Dendritic cell treated with granulocyte-macrophage colony-stimulating factor and Interleukin-4, amounts not matched to agents 40 ng/mL and 50 ng/mL, for 4 days (primary cell): ENCODE measurements around the gene GPSM3.

Experiments used
- H3K27ac Mint-ChIP-seq: one replicate; pipeline ENCODE4 v1.8.0; 2022; ENCODE audit warnings: mild to moderate bottlenecking, mixed read lengths
- H3K27me3 Mint-ChIP-seq: one replicate; pipeline ENCODE4 v1.8.0; 2022; ENCODE audit warnings: mild to moderate bottlenecking, mixed read lengths
- H3K36me3 Mint-ChIP-seq: one replicate; pipeline ENCODE4 v1.8.0; 2022; ENCODE audit warnings: low read depth, mixed read lengths
- H3K4me1 Mint-ChIP-seq: one replicate; pipeline ENCODE4 v1.8.0; 2022; ENCODE audit warnings: low read depth, mixed read lengths
- H3K4me3 Mint-ChIP-seq: one replicate; pipeline ENCODE4 v1.8.0; 2022; ENCODE audit warnings: mild to moderate bottlenecking, moderate library complexity, mixed read lengths
- H3K9me3 Mint-ChIP-seq: one replicate; pipeline ENCODE4 v1.8.0; 2022; ENCODE audit warnings: mixed read lengths
- intact Hi-C: fragments of 100-400 bp; cut with micrococcal nuclease; formaldehyde crosslinking; loops from one replicate; pipeline ENCODE4 v1.15.0; 2022

GPSM3 gene

GRCh38 chr6:32177788-32178546, 14.5 kb downstream of the GPSM3 start, which contains the start of gene RNF5:
TSS of gene RNF5 (plus strand) at chr6:32178405. CDS start at chr6:32178512, 107 bp downstream.
- Mint-ChIP-seq H3K27me3 (no peaks in the 10 kb centered on the region), H3K4me3 (peak within 1 kb of the TSS; percentile 91), H3K9me3 (no peaks in the 10 kb centered on the region), H3K36me3 (peaks cover 58% of the 10 kb centered on the region), H3K27ac (peak within 1 kb of the TSS; percentile 86), H3K4me1 (peaks cover 84% of the 10 kb centered on the region)
- intact Hi-C loops, result loop anchor here (1.0 to 5.0 kb wide), 2 partner anchors 17 to 51 kb away; partner anchors contain the start of gene ATF6B

GRCh38 chr6:32177183-32177787, 15.2 kb downstream of the GPSM3 start:
- H3K27ac Mint-ChIP-seq, result peak overlapping the region; percentile 86
- H3K36me3 Mint-ChIP-seq, result peaks cover 51% of the 10 kb centered on the region
- no peaks in the 10 kb centered on the region for H3K9me3 Mint-ChIP-seq
- intact Hi-C loops, result loop anchor here (5.0 kb wide), 1 partner anchor 50 kb away; the partner anchor contains the start of gene ATF6B
- no peaks in the 10 kb centered on the region for H3K27me3 Mint-ChIP-seq
- peaks cover 82% of the 10 kb centered on the region for H3K4me1 Mint-ChIP-seq
- peak overlapping the region; percentile 91 for H3K4me3 Mint-ChIP-seq

GRCh38 chr6:32176476-32177182, 15.8 kb downstream of the GPSM3 start:
- intact Hi-C loops, result loop anchor here (5.0 kb wide), 1 partner anchor 49 kb away; the partner anchor contains the start of gene ATF6B
- Mint-ChIP-seq H3K9me3 (no peaks in the 10 kb centered on the region), H3K4me3 (peak overlapping the region; percentile 91), H3K27ac (peak overlapping the region; percentile 86), H3K27me3 (no peaks in the 10 kb centered on the region), H3K4me1 (peaks cover 75% of the 10 kb centered on the region), H3K36me3 (peaks cover 44% of the 10 kb centered on the region)

GRCh38 chr6:32175711-32176475, 16.6 kb downstream of the GPSM3 start, which contains the start of gene AGPAT1:
TSS of gene AGPAT1 (minus strand) at chr6:32176084. CDS start at chr6:32171496, 4,588 bp downstream.
- peaks cover 68% of the 10 kb centered on the region for H3K4me1 Mint-ChIP-seq
- intact Hi-C loops, result loop anchor here (5.0 kb wide), 1 partner anchor 49 kb away; the partner anchor contains the start of gene ATF6B

GRCh38 chr6:32175322-32175710, 17.1 kb downstream of the GPSM3 start:
- H3K9me3 Mint-ChIP-seq, result no peaks in the 10 kb centered on the region
- H3K4me1 Mint-ChIP-seq, result peaks cover 62% of the 10 kb centered on the region
- peaks cover 44% of the 10 kb centered on the region for H3K36me3 Mint-ChIP-seq
- peak overlapping the region; percentile 86 for H3K27ac Mint-ChIP-seq
- intact Hi-C loops, result loop anchor here (5.0 kb wide), 1 partner anchor 48 kb away; the partner anchor contains the start of gene ATF6B
- peak overlapping the region; percentile 91 for H3K4me3 Mint-ChIP-seq
- no peaks in the 10 kb centered on the region for H3K27me3 Mint-ChIP-seq

More at GRCh38 chr6:32175711-32176475, 16.6 kb downstream of the GPSM3 start, which contains the start of gene AGPAT1:
- no peaks in the 10 kb centered on the region for H3K9me3 Mint-ChIP-seq
- H3K4me3 Mint-ChIP-seq, result peak within 1 kb of the TSS; percentile 91
- H3K27ac Mint-ChIP-seq, result peak within 1 kb of the TSS; percentile 86
- no peaks in the 10 kb centered on the region for H3K27me3 Mint-ChIP-seq
- peaks cover 44% of the 10 kb centered on the region for H3K36me3 Mint-ChIP-seq

GRCh38 chr6:32174416-32174815, 18.0 kb downstream of the GPSM3 start:
- Mint-ChIP-seq H3K27ac (no peak overlapping the region), H3K27me3 (no peaks in the 10 kb centered on the region), H3K4me3 (no peak overlapping the region), H3K36me3 (peaks cover 44% of the 10 kb centered on the region), H3K9me3 (no peaks in the 10 kb centered on the region), H3K4me1 (peaks cover 59% of the 10 kb centered on the region)
- intact Hi-C loops, result no loop called here

GRCh38 chr6:32173051-32173727, 19.3 kb downstream of the GPSM3 start:
- peaks cover 44% of the 10 kb centered on the region for H3K36me3 Mint-ChIP-seq
- intact Hi-C loops, result no loop called here
- no peak overlapping the region for H3K4me3 Mint-ChIP-seq
- no peaks in the 10 kb centered on the region for H3K27me3 Mint-ChIP-seq
- peak overlapping the region; percentile 74 for H3K27ac Mint-ChIP-seq
- no peaks in the 10 kb centered on the region for H3K9me3 Mint-ChIP-seq
- peaks cover 47% of the 10 kb centered on the region for H3K4me1 Mint-ChIP-seq

GRCh38 chr6:32171234-32171633, 21.2 kb downstream of the GPSM3 start:
- Mint-ChIP-seq H3K27me3 (no peaks in the 10 kb centered on the region), H3K4me1 (peaks cover 37% of the 10 kb centered on the region), H3K27ac (peak overlapping the region; percentile 14), H3K36me3 (peaks cover 61% of the 10 kb centered on the region), H3K9me3 (no peaks in the 10 kb centered on the region), H3K4me3 (no peak overlapping the region)
- intact Hi-C loops, result no loop called here

GRCh38 chr6:32170294-32170693, 22.1 kb downstream of the GPSM3 start:
- intact Hi-C loops, result no loop called here
- Mint-ChIP-seq H3K4me3 (no peak overlapping the region), H3K9me3 (no peaks in the 10 kb centered on the region), H3K4me1 (peaks cover 32% of the 10 kb centered on the region), H3K27ac (no peak overlapping the region), H3K36me3 (peaks cover 64% of the 10 kb centered on the region), H3K27me3 (no peaks in the 10 kb centered on the region)

- intact Hi-C loops, result no loop called here
- H3K4me3 Mint-ChIP-seq, result no peak overlapping the region
- H3K36me3 Mint-ChIP-seq, result peaks cover 63% of the 10 kb centered on the region
- H3K4me1 Mint-ChIP-seq, result peaks cover 21% of the 10 kb centered on the region
- H3K9me3 Mint-ChIP-seq, result no peaks in the 10 kb centered on the region
- no peaks in the 10 kb centered on the region for H3K27me3 Mint-ChIP-seq
- no peak overlapping the region for H3K27ac Mint-ChIP-seq
These were observed 23.4 kb downstream of the GPSM3 start for GRCh38 chr6:32168807-32169591.

- Mint-ChIP-seq H3K27ac (no peak overlapping the region), H3K9me3 (no peaks in the 10 kb centered on the region), H3K4me1 (peaks cover 15% of the 10 kb centered on the region), H3K27me3 (no peaks in the 10 kb centered on the region), H3K4me3 (no peak overlapping the region), H3K36me3 (peaks cover 63% of the 10 kb centered on the region)
- intact Hi-C loops, result no loop called here
These were observed 24.1 kb downstream of the GPSM3 start for GRCh38 chr6:32168350-32168749.

GRCh38 chr6:32167761-32168262, 24.6 kb downstream of the GPSM3 start:
- H3K36me3 Mint-ChIP-seq, result peaks cover 63% of the 10 kb centered on the region

More at GRCh38 chr6:32167761-32168262, 24.6 kb downstream of the GPSM3 start:
- H3K4me3 Mint-ChIP-seq, result no peak overlapping the region
- no peak overlapping the region for H3K27ac Mint-ChIP-seq
- no peaks in the 10 kb centered on the region for H3K9me3 Mint-ChIP-seq
- H3K27me3 Mint-ChIP-seq, result no peaks in the 10 kb centered on the region
- peaks cover 9% of the 10 kb centered on the region for H3K4me1 Mint-ChIP-seq
- intact Hi-C loops, result no loop called here
